Tibial nerve (tissue), 4 donors: ENCODE results near the gene CLIC6. TPM values are rescaled to one million over a fixed set of nuclear protein-coding genes. Genes with fewer than 3 reads are reported as not detected.

Source experiments
- DNase-seq, 2 donors: peaks; one replicate each; pipeline ENCODE4 v3.0.0-alpha.2; 2019; ENCODE audit warnings: low spot score in 2 of 2
- H3K27ac ChIP-seq, 4 donors: fragments of 200-600 bp; sonication (generic) in 3 of 4; one replicate each; pipeline ENCODE4 v1.5.1; 2017 to 2019; ENCODE audit warnings: mild to moderate bottlenecking in 1 of 4
- H3K27me3 ChIP-seq, 2 donors: fragments of 200-600 bp; sonication (generic) in 1 of 2; one replicate each; pipeline versions ENCODE4 v1.5.1 to v1.6.0; 2017 to 2019
- H3K36me3 ChIP-seq, 3 donors: fragments of 200-600 bp; sonication (generic); one replicate each; pipeline ENCODE4 v1.5.1; 2018 to 2019
- H3K4me1 ChIP-seq, 4 donors: fragments of 200-600 bp; sonication (generic) in 3 of 4; one replicate each; pipeline ENCODE4 v1.5.1; 2017 to 2019
- H3K4me3 ChIP-seq, 4 donors: fragments of 200-600 bp; sonication (generic) in 3 of 4; one replicate each; pipeline ENCODE4 v1.5.1; 2017 to 2019; ENCODE audit warnings: mild to moderate bottlenecking in 1 of 4, moderate library complexity in 1 of 4
- H3K9me3 ChIP-seq, 4 donors: fragments of 200-600 bp; sonication (generic) in 3 of 4; one replicate each; pipeline ENCODE4 v1.5.1; 2017 to 2019
- CTCF ChIP-seq, 5 experiments: fragments of 200-600 bp in 3 of 5; fragments of 450-650 bp in 2 of 5; sonication (generic) in 3 of 5; IDR thresholded peaks; one replicate each; pipeline ENCODE4 v1.5.1; 2016 to 2019; ENCODE audit warnings: antibody characterized with exemption in 5 of 5, mild to moderate bottlenecking in 3 of 5, moderate library complexity in 2 of 5
- EP300 ChIP-seq, 2 donors: sonication (generic); formaldehyde crosslinking; IDR thresholded peaks; one replicate each; pipeline ENCODE4 v1.6.1; 2017; ENCODE audit warnings: antibody characterized with exemption in 2 of 2, mild to moderate bottlenecking in 1 of 2
- POLR2A ChIP-seq, 2 donors: fragments of 450-650 bp; IDR thresholded peaks; one replicate each; pipeline ENCODE4 v1.6.1; 2017; ENCODE audit warnings: antibody characterized with exemption in 2 of 2, mild to moderate bottlenecking in 2 of 2, moderate library complexity in 2 of 2
- WGBS, 2 donors: methylation state at CpG; one replicate each; pipeline ENCODE4 v1.1.5; 2018; 5-methylcytosine and 5-hydroxymethylcytosine counted together
- total RNA-seq, 4 donors: library from RNA; depleted of rRNA; stranded (reverse); fragments of >200 nt; gene quantifications; one replicate each; pipeline ENCODE4 v1.1.0, GENCODE V29; 2016

Gene CLIC6
- total RNA-seq, 4 donors from 2014 or later = 3.3 to 11.6 (median 7.0) TPM

- WGBS, 2 donors = 81% methylated on average over 4 of the region's 4 CpGs
These were observed 24.0 kb upstream of the CLIC6 start for GRCh38 chr21:34644825-34645224.

GRCh38 chr21:34647555-34647954 lies 21.2 kb upstream of the CLIC6 start:
- Histone ChIP-seq H3K27ac (no peak overlapping the region), H3K4me3 (no peak overlapping the region), H3K9me3 (peaks cover 0 to 18% (median 4%) of the 10 kb centered on the region in 4 donors), H3K27me3 (peaks cover 0 to 18% of the 10 kb centered on the region in 2 donors), H3K4me1 (no peaks in the 10 kb centered on the region), H3K36me3 (no peaks in the 10 kb centered on the region)
- 49 to 53% methylated on average over 6 of the region's 6 CpGs for WGBS, 2 donors
- DNase-seq = no peak
- TF ChIP-seq POLR2A (IDR thresholded peaks at IDR 0.05) = no peak
- TF ChIP-seq CTCF (IDR thresholded peaks at IDR 0.05) = no peak
- TF ChIP-seq EP300 (IDR thresholded peaks at IDR 0.05) = no peak

More at GRCh38 chr21:34644825-34645224, 24.0 kb upstream of the CLIC6 start:
- no peak for DNase-seq
- TF ChIP-seq EP300 (IDR thresholded peaks at IDR 0.05) (no peak), CTCF (IDR thresholded peaks at IDR 0.05) (no peak), POLR2A (IDR thresholded peaks at IDR 0.05) (no peak)
- no peak overlapping the region for H3K27ac ChIP-seq
- H3K9me3 ChIP-seq = no peaks in the 10 kb centered on the region
- peaks cover 0 to 18% of the 10 kb centered on the region in 2 donors for H3K27me3 ChIP-seq
- peaks cover 0 to 5% (median 0%) of the 10 kb centered on the region in 4 donors for H3K4me1 ChIP-seq
- no peak overlapping the region for H3K4me3 ChIP-seq
- H3K36me3 ChIP-seq = no peaks in the 10 kb centered on the region

- H3K27ac ChIP-seq = no peak overlapping the region
- H3K9me3 ChIP-seq = peaks cover 0 to 21% (median 4%) of the 10 kb centered on the region in 4 donors
- TF ChIP-seq CTCF (IDR thresholded peaks at IDR 0.05) (no peak), EP300 (IDR thresholded peaks at IDR 0.05) (no peak), POLR2A (IDR thresholded peaks at IDR 0.05) (no peak)
- H3K4me3 ChIP-seq = no peak overlapping the region
- WGBS, 2 donors = 81 to 84% methylated on average over 6 of the region's 6 CpGs
- no peak for DNase-seq
- no peaks in the 10 kb centered on the region for H3K4me1 ChIP-seq
- H3K36me3 ChIP-seq = no peaks in the 10 kb centered on the region
- H3K27me3 ChIP-seq = peaks cover 0 to 18% of the 10 kb centered on the region in 2 donors
These were observed 20.0 kb upstream of the CLIC6 start for GRCh38 chr21:34648739-34649297.

- Histone ChIP-seq H3K36me3 (no peaks in the 10 kb centered on the region), H3K9me3 (peaks cover 0 to 21% (median 4%) of the 10 kb centered on the region in 4 donors), H3K27ac (no peak overlapping the region), H3K27me3 (peaks cover 0 to 18% of the 10 kb centered on the region in 2 donors), H3K4me3 (no peak overlapping the region), H3K4me1 (no peaks in the 10 kb centered on the region)
- no peak for DNase-seq
- TF ChIP-seq POLR2A (IDR thresholded peaks at IDR 0.05) (no peak), EP300 (IDR thresholded peaks at IDR 0.05) (no peak), CTCF (IDR thresholded peaks at IDR 0.05) (no peak)
- WGBS, 2 donors = 91 to 97% methylated on average over 3 of the region's 3 CpGs
These were observed 19.4 kb upstream of the CLIC6 start for GRCh38 chr21:34649400-34649799.

GRCh38 chr21:34650861-34651431 lies 17.8 kb upstream of the CLIC6 start:
- Histone ChIP-seq H3K27me3 (peaks cover 0 to 18% of the 10 kb centered on the region in 2 donors), H3K4me3 (no peak overlapping the region), H3K9me3 (peaks cover 0 to 21% (median 4%) of the 10 kb centered on the region in 4 donors), H3K27ac (no peak overlapping the region), H3K36me3 (no peaks in the 10 kb centered on the region), H3K4me1 (no peaks in the 10 kb centered on the region)
- no peak for DNase-seq
- TF ChIP-seq EP300 (IDR thresholded peaks at IDR 0.05) (no peak), POLR2A (IDR thresholded peaks at IDR 0.05) (no peak), CTCF (IDR thresholded peaks at IDR 0.05) (no peak)
- WGBS, 2 donors = 16 to 40% methylated on average over 1 of the region's 1 CpG
